Right hindlimb (tissue), 1 donor: Measurements from ENCODE around the gene LPAR2.

Source experiments
- DNase-seq: peaks from one replicate; pipeline ENCODE4 v3.0.0-alpha.2; 2018

Gene LPAR2

DNA sequence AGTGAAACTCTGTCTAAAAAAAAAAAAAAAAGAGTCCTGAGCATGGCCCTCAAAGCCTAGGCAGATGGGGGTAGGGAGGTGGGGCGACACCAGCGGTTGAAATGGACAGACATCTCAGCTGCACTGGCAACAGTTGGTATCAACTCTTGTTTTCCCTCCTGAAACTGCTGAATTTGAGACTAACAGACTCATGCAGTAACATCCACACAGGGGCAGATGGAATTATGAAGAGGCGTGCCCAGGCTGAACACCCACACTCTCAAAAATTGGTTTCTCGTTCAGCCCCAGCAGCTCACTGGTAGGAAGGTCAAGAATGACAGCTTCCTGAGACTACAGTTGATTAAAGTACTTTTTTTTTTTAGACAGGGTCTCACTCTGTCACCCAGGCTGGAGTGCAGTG is 33.6 kb downstream of the LPAR2 start:
- DNase-seq: no peak

DNA sequence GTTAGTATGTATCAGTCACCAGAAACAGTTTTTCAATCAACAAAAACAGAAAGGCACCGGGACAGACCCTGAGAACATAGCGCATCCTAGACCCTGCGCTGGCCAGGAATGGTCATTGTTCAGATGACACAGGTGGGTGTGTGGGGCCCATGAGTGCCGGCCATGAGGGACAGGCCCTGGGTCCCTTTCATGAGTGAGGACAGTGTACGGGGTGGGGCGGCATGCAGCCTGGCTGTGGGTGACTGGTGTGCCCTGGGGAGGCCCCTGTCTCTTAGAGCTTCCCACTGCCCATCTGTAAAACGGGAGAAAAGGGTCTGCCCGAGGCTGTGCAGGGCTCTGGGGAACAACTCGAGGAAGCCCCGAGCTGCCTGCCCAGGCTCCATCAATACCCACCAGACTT is 35.3 kb downstream of the LPAR2 start:
- DNase-seq: no peak

DNA sequence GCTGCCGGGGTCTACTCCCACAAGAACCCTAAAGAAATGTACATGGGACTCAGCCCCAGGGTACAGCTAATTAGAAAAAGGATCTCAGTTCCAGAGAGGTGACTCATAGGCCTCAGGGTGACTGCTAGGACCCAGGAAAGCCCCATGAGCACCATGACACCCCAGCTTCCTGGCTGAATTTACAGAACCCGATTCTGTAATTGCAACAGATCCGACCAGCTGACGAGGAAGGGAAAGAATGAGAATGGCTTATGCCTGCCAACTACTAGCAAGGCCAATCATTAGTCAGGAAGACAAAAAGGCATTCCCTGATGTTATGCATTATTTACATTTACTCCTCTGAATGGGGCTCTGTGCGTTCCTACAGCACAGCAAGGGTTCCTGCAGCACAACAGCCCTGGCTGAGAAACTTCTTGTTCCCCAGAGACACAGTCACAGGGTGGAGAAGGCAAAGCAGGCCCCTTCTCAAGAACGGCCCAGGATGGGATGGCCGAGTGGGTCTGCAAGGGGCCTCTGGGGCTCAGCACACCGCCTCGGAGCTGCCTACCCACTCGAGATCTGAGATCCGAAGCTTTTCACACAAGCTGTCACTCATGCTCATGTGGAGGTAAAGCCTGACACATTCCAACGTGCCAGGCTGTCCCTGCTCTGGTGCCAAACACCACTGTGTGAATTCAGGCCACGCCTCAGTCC is 36.7 kb downstream of the LPAR2 start:
- peak; percentile 73 for DNase-seq

DNA sequence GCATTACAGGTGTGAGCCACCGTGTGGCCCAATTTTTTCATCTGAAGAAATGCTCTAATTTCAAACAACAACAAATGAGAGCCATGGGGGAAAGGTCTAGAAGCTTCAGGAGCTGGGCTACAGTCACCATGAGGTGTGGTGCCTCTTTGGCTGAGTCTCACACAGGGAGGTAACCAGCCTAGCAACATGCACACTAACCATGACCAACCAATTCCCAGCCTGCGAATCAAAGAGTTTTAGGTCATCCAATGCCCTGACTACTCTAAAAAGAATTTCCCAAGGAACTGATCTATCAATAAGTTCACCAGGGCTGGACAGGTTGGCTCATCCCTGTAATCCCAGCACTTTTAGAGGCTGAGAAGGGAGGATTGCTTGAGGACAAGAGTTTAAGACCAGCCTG is 39.5 kb downstream of the LPAR2 start:
- no peak for DNase-seq

DNA sequence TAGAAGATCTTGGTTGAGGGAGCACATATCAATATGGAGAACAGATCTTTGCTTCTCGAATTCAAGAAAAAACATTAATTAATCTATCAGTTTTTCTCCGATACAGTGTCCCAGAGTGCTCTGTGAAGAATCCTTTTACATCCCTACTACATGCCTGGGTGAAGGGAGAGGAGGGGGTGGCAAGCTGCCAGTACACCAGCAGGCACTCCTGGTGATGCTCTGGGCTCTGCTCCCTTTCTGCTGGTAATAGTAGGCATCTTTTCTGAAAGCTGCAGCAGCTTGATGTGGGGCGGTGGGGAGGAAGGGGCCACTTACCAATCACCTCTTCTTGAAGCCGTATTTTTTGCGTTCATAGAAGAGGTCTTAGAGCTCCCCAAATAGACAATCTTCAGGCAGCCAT is 40.2 kb downstream of the LPAR2 start:
- no peak for DNase-seq

DNA sequence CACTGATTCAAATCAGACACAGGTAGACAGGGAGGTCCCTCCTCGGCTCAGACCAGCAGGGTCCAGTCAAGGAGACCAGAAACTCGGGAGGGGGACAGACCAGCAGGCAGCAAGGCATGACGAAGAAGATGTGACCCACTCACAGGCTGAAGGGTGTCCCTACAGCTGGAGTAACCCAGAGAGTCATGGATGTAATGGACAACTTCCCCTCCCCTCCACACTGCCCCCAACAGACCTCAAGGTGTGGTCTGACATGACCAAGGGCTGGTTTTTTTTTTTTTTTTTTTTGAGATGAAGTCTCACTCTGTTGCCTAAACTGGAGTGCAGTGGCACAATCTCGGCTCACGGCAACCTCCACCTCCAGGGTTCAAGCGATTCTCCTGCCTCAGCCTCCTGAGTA is 43.7 kb downstream of the LPAR2 start:
- DNase-seq: no peak

DNA sequence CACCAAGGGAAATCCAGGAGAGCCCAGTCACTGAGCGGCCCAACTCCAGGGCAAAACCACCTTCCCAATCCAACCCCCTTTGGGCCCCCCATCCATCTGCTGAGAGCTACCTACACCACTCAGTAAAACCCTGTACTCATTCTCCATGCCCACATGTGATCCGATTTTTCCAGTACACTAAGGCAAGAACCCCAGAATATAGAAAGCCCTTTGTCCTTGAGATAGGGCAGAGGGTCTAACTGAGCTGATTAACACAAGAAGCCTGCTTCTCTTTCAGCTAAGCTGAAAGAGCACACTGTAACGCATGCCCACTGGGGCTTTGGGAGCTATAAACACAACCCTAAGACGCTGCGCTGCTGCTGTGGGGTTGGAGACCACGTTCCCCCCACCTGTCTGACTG is 45.5 kb downstream of the LPAR2 start:
- DNase-seq: no peak

DNA sequence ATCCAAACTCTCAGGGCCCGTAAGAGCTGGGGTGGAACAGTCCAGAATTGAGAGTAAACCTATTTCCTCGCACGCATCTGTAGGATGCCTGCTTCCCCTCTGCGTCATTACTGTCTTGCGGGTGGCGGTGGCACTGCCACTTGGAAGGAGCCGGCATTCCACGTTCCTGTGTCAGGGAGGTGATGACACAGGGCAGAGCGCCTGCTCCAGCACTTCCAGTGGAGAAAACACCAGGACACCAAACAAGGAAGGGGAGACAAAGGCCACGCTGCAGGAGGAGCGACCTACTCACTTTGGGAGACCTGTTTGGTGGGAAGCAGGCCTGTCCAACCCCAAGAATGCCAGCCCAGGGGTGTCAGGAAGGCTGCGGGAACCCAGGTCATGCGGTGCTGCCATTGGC is 46.6 kb downstream of the LPAR2 start:
- no peak for DNase-seq

DNA sequence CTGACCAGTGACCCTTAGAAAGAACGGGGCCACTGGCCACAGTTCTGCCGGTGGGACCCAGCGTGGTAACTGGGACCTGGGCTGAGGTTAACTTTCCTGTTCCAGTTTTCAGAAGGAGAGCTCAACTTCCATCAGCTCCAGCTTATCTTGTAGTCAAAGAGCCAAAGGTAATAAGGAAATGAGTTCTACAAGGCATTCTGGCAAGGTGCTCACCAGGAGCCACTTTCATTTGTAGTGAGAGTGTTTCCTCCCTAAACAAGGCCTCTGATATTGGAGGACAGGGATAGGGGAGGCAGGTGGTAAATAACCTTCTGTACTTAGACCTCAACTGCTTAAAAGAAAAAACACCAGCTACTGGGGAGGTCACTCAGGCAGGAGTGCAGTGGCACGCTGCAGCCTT is 47.6 kb downstream of the LPAR2 start:
- DNase-seq: no peak

DNA sequence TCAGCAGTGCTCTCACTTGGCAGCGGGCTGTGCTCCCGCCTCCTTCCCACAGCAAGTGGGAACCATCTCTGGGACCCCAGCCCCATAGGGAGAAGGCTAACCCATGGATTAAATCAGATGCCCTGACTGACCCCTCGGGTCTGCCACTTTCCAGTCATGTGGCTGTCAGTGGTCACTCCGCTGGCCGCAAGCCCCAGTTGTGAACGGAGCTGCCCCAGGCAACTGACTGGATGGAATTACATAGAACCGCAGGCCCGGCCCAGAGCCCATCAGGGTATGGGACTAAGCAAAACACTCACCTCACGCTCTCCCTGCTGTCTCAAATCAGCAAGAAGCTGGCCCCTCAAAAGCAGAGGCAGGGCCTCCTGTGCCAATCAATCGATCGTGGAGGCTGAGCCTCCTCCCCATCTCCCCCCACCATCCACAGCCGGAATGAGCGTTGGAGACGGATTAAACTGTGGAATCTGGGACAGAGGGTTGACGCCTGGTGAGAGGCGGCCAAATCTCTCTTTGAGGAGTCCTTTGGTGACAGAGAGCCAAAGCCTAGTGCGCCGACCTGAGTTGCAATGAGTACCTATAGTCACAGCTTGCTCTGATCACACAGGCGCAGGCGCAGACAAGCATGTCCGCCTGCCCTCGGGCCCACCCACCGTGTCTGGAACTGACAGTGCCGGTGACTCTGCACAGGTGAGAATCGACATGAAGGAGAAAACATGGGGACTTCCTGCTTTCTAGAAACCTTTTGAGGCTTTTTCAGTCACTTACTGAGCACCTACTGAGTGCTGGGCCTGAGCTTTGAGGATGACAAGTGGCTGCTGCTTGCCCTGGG is 48.3 kb downstream of the LPAR2 start:
- DNase-seq: no peak

DNA sequence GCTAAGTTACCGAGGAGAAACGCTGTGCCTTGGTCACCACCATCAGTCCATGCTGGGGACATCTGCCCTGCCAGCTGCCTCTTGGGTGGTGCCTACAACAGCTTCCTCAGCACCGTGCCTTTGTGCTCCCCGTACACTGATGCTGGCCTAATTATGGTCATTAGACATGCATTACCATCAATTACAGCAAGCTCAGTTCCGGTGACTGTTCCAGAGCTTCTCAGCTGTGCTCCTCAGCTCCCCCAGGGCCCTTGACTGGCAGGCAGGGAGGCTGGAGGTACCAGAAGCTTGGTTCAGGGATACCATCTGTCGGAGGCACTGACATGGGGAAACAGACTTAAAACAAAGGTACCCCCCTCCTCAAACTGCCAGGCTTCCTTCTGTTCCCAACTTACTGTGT is 49.8 kb downstream of the LPAR2 start:
- DNase-seq: no peak

DNA sequence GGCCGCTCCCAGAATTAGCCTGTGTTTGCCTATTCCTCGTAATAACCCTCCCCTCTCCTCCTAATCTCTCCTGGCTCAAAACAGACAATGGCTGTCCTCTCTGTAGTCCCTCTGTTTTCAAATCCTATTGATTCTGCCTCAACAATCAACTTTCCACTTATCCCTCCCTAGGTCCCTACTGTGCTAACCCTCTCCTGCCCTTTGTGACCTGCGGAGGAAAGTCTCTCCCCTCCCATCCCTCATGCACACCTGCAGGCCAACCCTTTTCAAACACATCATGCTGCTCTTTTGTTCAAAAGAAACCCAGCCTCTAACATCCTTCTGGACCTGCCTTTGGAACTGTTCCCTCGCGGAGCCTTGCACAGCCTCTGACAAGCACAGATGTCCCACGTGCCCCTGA is 52.6 kb downstream of the LPAR2 start:
- no peak for DNase-seq
